ENCODE measurements around the gene CDC42BPG. TPM values are rescaled to one million over a fixed set of nuclear protein-coding genes. Genes with fewer than 3 reads are reported as not detected.

The CDC42BPG gene
- total RNA-seq, 1 experiment from 2014 or later: 14.5 TPM

- no peak for ATAC-seq
- Histone ChIP-seq H2AFZ (ENCODE audit: low read length) (no peak overlapping the region), H3K4me2 (ENCODE audit: low read length) (no peak overlapping the region), H3K4me1 (ENCODE audit: insufficient read depth, low read length) (peaks cover 63% of the 10 kb centered on the region), H3K4me3 (ENCODE audit: low read length) (no peak overlapping the region), H3K79me2 (ENCODE audit: low read length) (peaks cover 79% of the 10 kb centered on the region), H3K9me2 (replicated peaks; ENCODE audit: low read length) (no peaks in the 10 kb centered on the region), H3K27ac (ENCODE audit: low read length) (peak overlapping the region; percentile 8; the same call in 1 of the 2 replicates), H4K20me1 (ENCODE audit: low read length) (peaks cover 8% of the 10 kb centered on the region; the same call in 1 of the 2 replicates), H3K36me3 (ENCODE audit: low read depth, low read length) (peaks cover 47% of the 10 kb centered on the region), H3K9ac (ENCODE audit: low read length) (no peak overlapping the region), H3K9me3 (ENCODE audit: low read length) (no peaks in the 10 kb centered on the region), H3K27me3 (ENCODE audit: low read length) (no peaks in the 10 kb centered on the region), H3F3A (ENCODE audit: low read length, unreplicated experiment) (peaks cover 4% of the 10 kb centered on the region)
- POLR2A ChIA-PET (ENCODE audit: unreplicated experiment): interaction anchor here (1.1 kb wide), 1 partner anchor 11 kb away, joined by 3 read pairs; no protein-coding TSS in a partner anchor
- DNase-seq: peak; percentile 50
- TF ChIP-seq CTCF (conservative IDR thresholded peaks at IDR 0.05; ENCODE audit: low read depth, low read length) (no peak), EZH2 (IDR thresholded peaks at IDR 0.05; ENCODE audit: low read length, unreplicated experiment) (no peak), EZH2phosphoT487 (IDR thresholded peaks at IDR 0.05; ENCODE audit: borderline replicate concordance, low read length) (no peak)
- CTCF ChIA-PET: interaction anchor here (0.7 to 1.0 kb wide), 2 partner anchors 10 to 29 kb away, joined by 3 to 4 read pairs; no protein-coding TSS in a partner anchor
- BruUV-seq (replicated peaks): no TSS peak
- intact Hi-C loops (cut with micrococcal nuclease): no loop called here
These were observed 14.2 kb upstream of the CDC42BPG start for GRCh38 chr11:64858467-64859263.

DNA sequence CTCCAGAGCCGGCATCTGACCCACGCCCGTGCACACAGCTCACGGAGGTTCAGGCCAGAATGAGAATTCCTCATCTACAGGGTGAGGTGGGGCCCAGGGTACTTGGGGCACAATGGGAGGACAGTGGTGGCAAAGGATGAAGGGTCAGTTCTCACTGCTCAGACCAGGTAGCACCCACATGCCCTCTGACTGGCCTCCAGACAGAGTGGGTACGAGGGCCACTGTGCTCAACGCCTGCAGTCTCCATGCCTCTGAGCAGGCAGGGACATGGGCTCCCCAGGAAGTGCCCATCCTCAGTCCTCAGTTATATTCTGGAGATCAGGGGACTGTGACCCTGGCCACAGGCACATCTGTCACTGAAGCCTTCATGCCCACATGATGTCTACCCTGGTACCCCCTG lies 13.0 kb upstream of the CDC42BPG start:
- ATAC-seq: no peak
- Histone ChIP-seq H3K27me3 (ENCODE audit: low read length) (no peaks in the 10 kb centered on the region), H4K20me1 (ENCODE audit: low read length) (no peaks in the 10 kb centered on the region), H3K9me2 (replicated peaks; ENCODE audit: low read length) (no peaks in the 10 kb centered on the region), H3K9ac (ENCODE audit: low read length) (no peak overlapping the region), H3K79me2 (ENCODE audit: low read length) (peaks cover 78% of the 10 kb centered on the region), H3K27ac (ENCODE audit: low read length) (peak overlapping the region; percentile 96), H3K4me1 (ENCODE audit: insufficient read depth, low read length) (peaks cover 67% of the 10 kb centered on the region), H3K4me3 (ENCODE audit: low read length) (no peak overlapping the region), H3K4me2 (ENCODE audit: low read length) (no peak overlapping the region), H2AFZ (ENCODE audit: low read length) (no peak overlapping the region), H3K9me3 (ENCODE audit: low read length) (no peaks in the 10 kb centered on the region), H3K36me3 (ENCODE audit: low read depth, low read length) (peaks cover 58% of the 10 kb centered on the region), H3F3A (ENCODE audit: low read length, unreplicated experiment) (peaks cover 4% of the 10 kb centered on the region)
- ChIA-PET POLR2A (ENCODE audit: unreplicated experiment) (interaction anchor here (1.0 kb wide), 1 partner anchor 11 kb away, joined by 12 read pairs; no protein-coding TSS in a partner anchor), CTCF (interaction anchor here (0.8 kb wide), 1 partner anchor 20 kb away, joined by 4 read pairs; no protein-coding TSS in a partner anchor)
- BruUV-seq (replicated peaks): no TSS peak
- DNase-seq: no peak
- intact Hi-C loops (cut with micrococcal nuclease): no loop called here
- no peak for TF ChIP-seq CTCF (conservative IDR thresholded peaks at IDR 0.05; ENCODE audit: low read depth, low read length)

Data from PC-3 (cell line).